Jurkat, Clone E6-1 (cell line): ENCODE results near the gene NCAPD3.
A peak's percentile ranks its signal among the peaks of the same experiment; 100 is the strongest.

Experiments
- DNase-seq: peaks from one replicate; pipeline ENCODE4 v3.0.0-alpha.2; 2011; ENCODE audit warnings: low read depth, low spot score
- H3K4me3 ChIP-seq: 2 replicates; pipeline ENCODE4 v1.5.1; 2011; ENCODE audit warnings: mild to moderate bottlenecking, low read length, control low read depth, moderate library complexity

The NCAPD3 gene

DNA sequence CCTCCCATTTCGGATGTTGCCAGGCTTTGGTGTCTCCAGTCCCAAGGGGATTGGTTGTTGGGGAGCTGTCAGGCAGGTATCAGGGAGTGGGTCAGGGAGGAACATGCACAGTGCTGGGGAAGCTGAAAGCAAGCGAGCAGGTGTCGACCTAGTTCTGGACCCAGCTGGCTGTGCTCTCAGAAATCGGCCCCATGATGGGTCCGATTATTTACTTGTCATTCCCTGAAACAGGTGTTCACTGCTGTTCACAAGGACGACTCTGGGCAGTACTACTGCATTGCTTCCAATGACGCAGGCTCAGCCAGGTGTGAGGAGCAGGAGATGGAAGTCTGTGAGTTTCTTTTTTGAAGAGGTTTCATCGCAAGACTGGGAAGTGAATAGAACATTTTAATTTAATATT lies 78.1 kb downstream of the NCAPD3 start:
- H3K4me3 ChIP-seq = no peak overlapping the region
- no peak for DNase-seq

DNA sequence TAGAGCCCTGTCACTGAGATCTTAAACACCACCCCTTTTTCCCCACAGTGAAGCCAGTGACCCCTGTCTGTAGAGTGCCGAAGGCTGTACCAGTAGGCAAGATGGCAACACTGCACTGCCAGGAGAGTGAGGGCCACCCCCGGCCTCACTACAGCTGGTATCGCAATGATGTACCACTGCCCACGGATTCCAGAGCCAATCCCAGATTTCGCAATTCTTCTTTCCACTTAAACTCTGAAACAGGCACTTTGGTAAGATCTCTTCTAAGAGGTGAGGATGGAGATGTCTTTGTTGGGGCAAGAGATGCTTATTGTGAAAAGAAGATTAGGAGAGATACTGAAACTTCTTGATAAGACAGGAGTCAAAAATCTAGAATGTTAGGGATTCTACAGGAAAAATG lies 79.0 kb downstream of the NCAPD3 start:
- DNase-seq = no peak
- no peak overlapping the region for H3K4me3 ChIP-seq

DNA sequence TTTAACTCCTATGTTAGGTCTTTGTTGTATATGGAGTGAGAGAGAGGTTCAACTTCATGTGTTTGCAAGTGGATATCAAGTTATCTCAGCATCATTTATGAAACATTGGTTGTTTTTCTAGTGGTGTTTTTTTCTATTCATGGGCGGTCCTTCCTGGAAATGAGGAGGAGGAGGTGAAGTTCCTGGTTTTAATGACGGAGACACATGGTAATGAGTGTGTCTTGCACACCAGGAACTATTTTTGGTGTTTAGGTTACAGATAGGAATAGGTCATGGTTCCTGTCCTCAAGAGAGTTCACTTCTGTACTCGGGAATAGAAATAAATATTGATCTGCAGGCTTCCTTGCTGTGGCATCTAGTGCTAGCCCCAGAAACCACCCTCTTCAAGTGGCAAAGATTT lies 80.0 kb downstream of the NCAPD3 start:
- no peak for DNase-seq
- H3K4me3 ChIP-seq = no peak overlapping the region

- H3K4me3 ChIP-seq = no peak overlapping the region
Measured at GRCh38 chr11:134142536-134142935, 81.2 kb downstream of the NCAPD3 start.

GRCh38 chr11:134140961-134141490 lies 82.7 kb downstream of the NCAPD3 start:
- DNase-seq = no peak
- no peak overlapping the region for H3K4me3 ChIP-seq

More at GRCh38 chr11:134142536-134142935, 81.2 kb downstream of the NCAPD3 start:
- no peak for DNase-seq

DNA sequence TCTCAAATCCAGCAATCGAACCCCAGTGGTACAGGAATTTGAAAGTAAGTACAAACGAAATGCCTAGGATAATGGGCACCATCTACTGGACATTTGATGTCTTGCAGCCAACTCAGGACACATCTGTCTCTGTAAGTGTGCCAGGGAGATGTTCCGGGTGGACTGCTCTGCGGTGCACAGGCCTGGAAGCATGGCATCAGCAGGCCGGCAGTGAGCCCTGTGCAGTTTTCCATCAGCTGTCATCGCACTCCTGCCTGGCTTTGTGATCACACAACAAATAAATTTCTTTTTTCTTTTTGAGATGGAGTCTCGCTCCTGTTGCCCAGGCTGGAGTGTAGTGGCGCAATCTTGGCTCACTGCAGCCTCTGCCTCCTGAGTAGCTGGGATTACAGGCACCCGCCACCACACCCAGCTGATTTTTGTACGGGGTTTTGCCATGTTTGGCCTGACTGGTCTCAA lies 83.9 kb downstream of the NCAPD3 start:
- H3K4me3 ChIP-seq = no peak overlapping the region
- peak; percentile 71 for DNase-seq

DNA sequence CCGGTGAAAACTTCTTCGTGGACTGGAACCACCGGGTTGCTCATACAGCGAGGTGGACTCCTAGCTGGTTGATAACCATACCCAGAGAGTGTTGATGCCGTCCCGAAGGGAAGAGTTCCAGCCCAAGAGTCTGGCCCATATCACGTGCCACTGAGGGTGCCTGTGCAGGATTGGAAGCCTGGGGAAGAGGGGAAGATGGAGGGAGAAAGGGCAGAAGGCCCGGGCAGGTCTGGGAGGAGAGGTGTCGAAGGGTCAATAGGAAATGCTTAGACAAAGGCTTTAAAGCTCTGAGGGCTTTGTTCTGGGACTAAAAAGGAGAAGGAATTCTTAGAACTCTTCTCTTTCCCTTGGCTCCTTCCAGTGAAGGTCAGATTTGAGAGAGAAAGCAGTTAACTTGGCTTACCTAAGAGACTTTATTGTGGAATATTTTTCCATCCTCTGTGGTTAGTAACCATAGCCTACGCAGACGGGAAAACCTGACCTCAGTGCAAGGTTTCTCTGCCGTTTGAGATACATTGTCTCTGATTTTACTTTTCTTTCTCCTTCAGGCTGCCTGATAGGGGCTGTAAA lies 84.4 kb downstream of the NCAPD3 start:
- DNase-seq = no peak
- H3K4me3 ChIP-seq = no peak overlapping the region

GRCh38 chr11:134138376-134138775 lies 85.4 kb downstream of the NCAPD3 start:
- DNase-seq = no peak
- no peak overlapping the region for H3K4me3 ChIP-seq

DNA sequence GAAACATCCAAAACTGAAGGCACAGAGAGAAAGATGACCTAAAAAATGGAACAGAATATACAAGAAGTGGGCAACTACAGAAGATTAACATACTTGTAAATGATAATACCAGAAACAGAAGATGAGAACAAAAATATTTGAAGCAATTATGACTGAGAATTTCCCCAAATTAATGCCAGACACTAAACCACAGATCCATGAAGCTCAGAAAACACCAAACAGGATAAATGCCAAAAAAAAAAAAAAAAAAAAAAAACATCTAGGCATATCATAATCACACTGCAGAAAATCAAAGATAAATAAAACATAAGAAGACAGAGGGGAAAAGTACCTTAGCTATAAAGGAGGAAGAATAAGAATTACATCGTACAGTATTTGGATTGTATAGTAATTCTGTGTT lies 89.6 kb downstream of the NCAPD3 start:
- H3K4me3 ChIP-seq = no peak overlapping the region
- DNase-seq = no peak

DNA sequence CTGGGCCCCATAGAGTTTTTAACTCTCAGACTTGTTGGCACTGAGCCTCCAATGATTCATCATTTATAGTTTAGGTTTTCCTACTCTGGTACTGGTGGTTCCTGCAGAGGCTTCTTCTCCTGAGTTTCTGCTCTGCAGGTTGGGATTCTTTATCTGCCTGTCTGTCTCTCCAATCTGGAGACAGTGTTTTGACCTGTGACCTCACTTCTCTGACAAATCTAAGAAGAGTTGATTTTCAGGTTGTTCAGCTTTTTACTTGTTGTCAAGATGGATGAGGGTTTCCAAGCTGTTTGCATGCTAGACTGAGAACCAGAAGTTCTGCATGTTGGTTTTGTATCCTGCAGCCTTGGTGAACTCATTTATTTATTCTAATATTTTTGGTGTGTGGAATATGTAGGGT lies 91.0 kb downstream of the NCAPD3 start:
- H3K4me3 ChIP-seq = no peak overlapping the region
- no peak for DNase-seq

- no peak overlapping the region for H3K4me3 ChIP-seq
- DNase-seq = no peak
Measured at GRCh38 chr11:134131628-134132244, 92.0 kb downstream of the NCAPD3 start.

- DNase-seq = no peak
- no peak overlapping the region for H3K4me3 ChIP-seq
Measured at GRCh38 chr11:134126217-134126822, 97.4 kb downstream of the NCAPD3 start.

DNA sequence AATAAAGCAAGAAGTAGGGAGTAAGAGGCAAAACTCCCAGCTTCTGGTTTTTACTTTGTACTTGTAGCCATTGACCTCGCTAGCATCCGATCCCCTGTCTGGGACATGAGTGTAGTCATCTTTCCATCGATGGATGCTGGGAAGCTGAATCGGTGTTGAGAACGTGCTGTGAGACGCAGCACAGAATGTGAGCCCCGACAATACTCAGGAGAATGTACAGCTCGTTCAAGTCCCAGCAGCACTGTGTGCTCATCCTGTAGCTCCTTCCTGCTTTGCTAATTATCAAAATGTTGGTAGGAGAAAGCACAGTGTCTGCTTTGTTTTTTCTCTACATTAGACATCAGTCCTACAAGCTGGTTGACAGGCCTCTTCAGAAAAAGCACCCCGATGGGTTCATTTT lies 98.3 kb downstream of the NCAPD3 start:
- H3K4me3 ChIP-seq = no peak overlapping the region
- no peak for DNase-seq

GRCh38 chr11:134124660-134125451 lies 98.9 kb downstream of the NCAPD3 start:
- no peak for DNase-seq
- H3K4me3 ChIP-seq = no peak overlapping the region

DNA sequence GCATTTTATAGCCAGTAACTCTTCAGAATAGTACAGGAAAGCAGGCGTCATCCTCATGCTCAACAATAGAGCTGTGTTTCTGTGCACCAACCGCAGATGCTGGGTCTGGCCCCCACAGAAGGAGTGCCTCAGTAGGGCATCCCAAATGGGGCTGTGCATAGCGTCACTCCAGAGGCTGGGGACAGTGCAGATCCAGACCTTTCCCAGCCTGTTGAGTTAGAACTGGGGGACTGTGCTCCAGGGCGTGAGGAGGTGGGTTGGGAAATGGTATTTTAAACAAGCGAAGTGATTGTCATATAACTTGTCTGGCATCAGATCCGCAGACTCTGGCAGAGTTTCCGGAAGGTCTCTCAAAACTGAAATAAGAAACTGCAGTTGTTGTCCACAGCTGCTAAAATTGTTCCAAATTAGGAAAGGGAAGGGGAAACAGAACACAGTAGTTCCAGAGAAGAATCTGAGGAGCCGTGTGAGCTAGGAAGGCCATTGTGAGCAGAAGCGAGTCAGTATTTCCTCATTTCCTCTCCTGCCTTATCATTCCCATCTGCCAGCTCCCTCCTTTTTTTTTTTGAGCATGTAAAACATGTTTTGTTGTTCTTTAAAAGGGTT lies 102.7 kb downstream of the NCAPD3 start:
- no peak overlapping the region for H3K4me3 ChIP-seq
- no peak for DNase-seq

DNA sequence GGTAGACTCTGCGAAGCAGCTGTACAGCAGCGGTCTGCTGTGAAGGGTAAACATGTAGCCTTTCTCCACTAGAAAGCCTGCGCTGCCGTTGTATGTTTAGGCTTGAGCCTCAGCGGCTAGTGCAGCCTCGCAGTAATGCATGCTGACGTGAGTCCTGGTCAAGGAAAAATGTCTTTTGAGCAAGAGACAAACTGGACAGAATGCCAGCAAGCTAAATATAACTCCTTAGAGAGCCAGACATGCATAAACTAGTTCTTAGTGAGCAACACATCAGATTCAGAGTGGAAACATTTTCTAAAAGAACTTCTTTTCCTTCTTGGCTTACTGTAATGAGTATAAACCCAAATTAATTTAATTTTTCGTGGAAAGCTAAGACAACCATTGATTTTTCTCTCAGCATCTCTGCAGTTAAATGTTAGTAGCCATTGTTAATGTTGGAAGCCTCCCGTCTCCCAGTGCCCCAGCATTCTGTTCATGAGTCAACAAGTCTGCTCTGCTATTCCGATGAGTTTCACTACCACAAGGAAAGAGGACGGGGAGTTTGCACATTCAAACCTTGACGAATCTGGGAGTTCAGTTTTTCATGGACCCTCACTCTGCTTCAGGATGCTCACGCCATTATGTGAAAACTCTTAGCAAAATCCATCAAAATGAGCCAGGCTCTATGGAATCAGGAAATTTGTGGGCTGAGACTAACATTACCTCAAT lies 103.5 kb downstream of the NCAPD3 start:
- no peak overlapping the region for H3K4me3 ChIP-seq
- DNase-seq = no peak

GRCh38 chr11:134119094-134119493 lies 104.7 kb downstream of the NCAPD3 start:
- no peak overlapping the region for H3K4me3 ChIP-seq
- DNase-seq = peak; percentile 20

GRCh38 chr11:134118006-134118405 lies 105.8 kb downstream of the NCAPD3 start:
- DNase-seq = no peak

GRCh38 chr11:134116210-134116609 lies 107.6 kb downstream of the NCAPD3 start:
- no peak for DNase-seq
- no peak overlapping the region for H3K4me3 ChIP-seq

More at GRCh38 chr11:134118006-134118405, 105.8 kb downstream of the NCAPD3 start:
- no peak overlapping the region for H3K4me3 ChIP-seq
